GM21528 (cell line): ENCODE data around the gene MTHFD1.

ENCODE experiments used
- ATAC-seq: cut with Tn5 transposase; IDR thresholded peaks from one replicate; pipeline ENCODE4 v1.9.1; 2021; ENCODE audit warnings: mild to moderate bottlenecking, moderate library complexity; ENCODE audit not compliant: unreplicated experiment, low FRiP score

The MTHFD1 gene

GRCh38 chr14:64405295-64405694, 17.1 kb downstream of the MTHFD1 start:
- no peak for ATAC-seq

- ATAC-seq, result no peak
Measured at GRCh38 chr14:64407329-64407728, 19.2 kb downstream of the MTHFD1 start.

GRCh38 chr14:64409126-64409920, 21.2 kb downstream of the MTHFD1 start:
- no peak for ATAC-seq

GRCh38 chr14:64410084-64410774, 22.1 kb downstream of the MTHFD1 start:
- no peak for ATAC-seq

- ATAC-seq, result no peak
Measured at GRCh38 chr14:64411001-64411400, 22.8 kb downstream of the MTHFD1 start.

- ATAC-seq, result no peak
Measured at GRCh38 chr14:64412237-64412636, 24.1 kb downstream of the MTHFD1 start.

- ATAC-seq, result no peak
Measured at GRCh38 chr14:64416348-64416932, 28.3 kb downstream of the MTHFD1 start.

- no peak for ATAC-seq
Measured at GRCh38 chr14:64417055-64417770, 29.1 kb downstream of the MTHFD1 start.

GRCh38 chr14:64417771-64418125, 29.6 kb downstream of the MTHFD1 start:
- no peak for ATAC-seq

GRCh38 chr14:64419003-64419402, 30.9 kb downstream of the MTHFD1 start:
- no peak for ATAC-seq

- ATAC-seq, result no peak
Measured at GRCh38 chr14:64421166-64421565, 33.0 kb downstream of the MTHFD1 start.

- no peak for ATAC-seq
Measured at GRCh38 chr14:64422005-64422404, 33.9 kb downstream of the MTHFD1 start.

- no peak for ATAC-seq
Measured at GRCh38 chr14:64422756-64423155, 34.6 kb downstream of the MTHFD1 start.

- no peak for ATAC-seq
Measured at GRCh38 chr14:64423987-64424386, 35.8 kb downstream of the MTHFD1 start.

- ATAC-seq, result no peak
Measured at GRCh38 chr14:64434528-64434927, 46.4 kb downstream of the MTHFD1 start.

GRCh38 chr14:64438181-64438841, 50.2 kb downstream of the MTHFD1 start:
- ATAC-seq, result no peak

- ATAC-seq, result no peak
Measured at GRCh38 chr14:64439141-64439540, 51.0 kb downstream of the MTHFD1 start.

GRCh38 chr14:64440494-64440893, 52.3 kb downstream of the MTHFD1 start:
- ATAC-seq, result no peak

GRCh38 chr14:64442300-64442988, 54.3 kb downstream of the MTHFD1 start:
- no peak for ATAC-seq

- no peak for ATAC-seq
Measured at GRCh38 chr14:64444140-64444539, 56.0 kb downstream of the MTHFD1 start.
